SH-SY5Y (cell line): ENCODE data around the gene ZCCHC24.

Source experiments
- GATA2 ChIP-seq: IDR thresholded peaks from 2 replicates; pipeline ENCODE4 v1.6.1; 2011; ENCODE audit warnings: mild to moderate bottlenecking, low read depth, low read length
- GATA3 ChIP-seq: IDR thresholded peaks from 2 replicates; pipeline ENCODE4 v1.6.1; 2011; ENCODE audit warnings: low read depth, mild to moderate bottlenecking, low read length, moderate library complexity

DNA sequence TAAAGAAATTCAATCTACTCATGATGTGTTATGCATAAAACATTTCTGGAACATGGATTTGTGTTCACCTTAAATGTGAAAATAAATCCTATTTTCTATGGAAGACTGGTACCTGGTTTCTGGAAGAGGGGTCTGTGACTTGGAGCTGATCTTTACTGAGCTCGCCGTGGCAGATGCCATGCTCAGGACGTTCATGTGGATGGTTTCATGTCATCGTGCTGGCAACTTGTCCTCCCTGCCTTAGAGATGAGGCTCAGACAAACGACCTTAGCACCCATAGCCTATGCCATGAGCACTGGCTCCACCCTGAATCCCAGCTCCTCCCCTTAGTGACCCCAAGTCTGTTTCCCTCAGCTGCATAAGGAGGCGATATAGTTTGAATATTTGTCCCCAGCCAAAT is 90.8 kb downstream of the ZCCHC24 start:
- TF ChIP-seq GATA3 (no peak), GATA2 (no peak)
